Measurements from ENCODE around the gene COX15.
A peak's percentile ranks its signal among the peaks of the same experiment; 100 is the strongest.
"Not testable (repeated sequence)": the region's sequence is repeated elsewhere in the genome, so short reads cannot be mapped to it uniquely, and the experiment has no call there.

COX15 gene

DNA sequence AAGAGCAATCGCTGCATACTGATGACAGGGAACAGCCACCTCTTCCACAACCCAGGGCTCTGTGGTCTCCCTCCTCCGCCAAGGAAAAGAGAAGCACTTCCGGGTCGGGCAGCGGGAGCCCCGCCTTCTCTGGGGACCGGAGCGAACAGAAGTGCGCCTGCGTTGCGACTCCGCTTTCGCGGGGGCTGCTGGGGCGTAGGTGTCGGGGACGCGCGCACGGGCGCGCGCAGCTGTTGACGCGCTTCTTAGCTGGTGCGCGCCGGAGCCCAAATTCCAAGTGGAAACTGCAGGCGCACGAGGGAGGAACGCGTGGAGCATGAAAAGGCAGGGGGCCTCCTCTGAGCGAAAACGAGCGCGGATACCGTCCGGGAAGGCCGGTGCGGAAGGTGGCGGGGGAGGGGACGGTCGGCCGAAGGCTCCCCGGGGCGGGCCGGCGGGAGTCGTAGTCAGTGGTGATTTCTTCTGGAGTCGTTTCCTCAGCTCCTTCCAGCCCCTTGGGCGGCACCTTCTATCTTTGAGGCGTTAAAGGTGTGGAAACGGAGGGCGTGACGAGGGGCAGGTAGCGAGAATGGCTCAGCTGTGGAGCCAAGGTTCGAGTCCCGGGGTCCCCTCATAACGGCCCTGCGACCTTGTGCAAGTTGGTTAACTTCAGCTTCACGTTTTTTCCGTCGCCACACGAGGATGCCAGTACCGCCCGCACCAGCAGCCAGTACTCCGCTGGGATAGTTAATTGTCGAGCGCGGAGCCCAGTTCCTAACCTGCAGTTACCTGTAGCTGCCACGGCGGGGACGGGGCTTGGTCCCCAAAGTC, at the start of gene COX15, which contains the start of gene CUTC:
Gene COX15, minus strand, starts transcription at position 95 of the 810 bp plus-strand sequence. Its CDS starts 78 bp downstream, at position 17.
Gene CUTC, plus strand, starts transcription at position 202 of the 810 bp plus-strand sequence. Its CDS starts 115 bp downstream, at position 317.
- DNase-seq, result peak; percentile 79 to 90

DNA sequence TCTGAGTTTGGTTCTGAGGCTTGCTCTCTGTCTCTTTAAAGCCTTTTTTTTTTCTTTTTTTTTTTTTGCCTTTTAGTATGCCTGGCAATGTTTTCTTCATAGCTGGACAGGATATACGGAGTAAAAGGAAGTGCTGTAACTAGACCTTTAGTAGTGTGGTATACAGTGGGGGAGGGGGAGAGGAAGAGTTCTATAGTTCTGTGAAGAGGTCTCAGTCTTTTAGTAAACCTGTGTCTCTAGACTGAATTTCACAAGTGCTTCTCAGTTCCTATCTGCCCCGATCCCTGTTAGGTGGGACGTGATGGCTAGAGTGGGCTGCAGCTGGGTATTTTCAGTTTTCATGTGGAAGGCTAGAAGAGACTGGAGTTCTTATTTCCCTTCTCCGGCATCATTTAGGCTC, 47.4 kb upstream of the COX15 start:
- no peak for DNase-seq

DNA sequence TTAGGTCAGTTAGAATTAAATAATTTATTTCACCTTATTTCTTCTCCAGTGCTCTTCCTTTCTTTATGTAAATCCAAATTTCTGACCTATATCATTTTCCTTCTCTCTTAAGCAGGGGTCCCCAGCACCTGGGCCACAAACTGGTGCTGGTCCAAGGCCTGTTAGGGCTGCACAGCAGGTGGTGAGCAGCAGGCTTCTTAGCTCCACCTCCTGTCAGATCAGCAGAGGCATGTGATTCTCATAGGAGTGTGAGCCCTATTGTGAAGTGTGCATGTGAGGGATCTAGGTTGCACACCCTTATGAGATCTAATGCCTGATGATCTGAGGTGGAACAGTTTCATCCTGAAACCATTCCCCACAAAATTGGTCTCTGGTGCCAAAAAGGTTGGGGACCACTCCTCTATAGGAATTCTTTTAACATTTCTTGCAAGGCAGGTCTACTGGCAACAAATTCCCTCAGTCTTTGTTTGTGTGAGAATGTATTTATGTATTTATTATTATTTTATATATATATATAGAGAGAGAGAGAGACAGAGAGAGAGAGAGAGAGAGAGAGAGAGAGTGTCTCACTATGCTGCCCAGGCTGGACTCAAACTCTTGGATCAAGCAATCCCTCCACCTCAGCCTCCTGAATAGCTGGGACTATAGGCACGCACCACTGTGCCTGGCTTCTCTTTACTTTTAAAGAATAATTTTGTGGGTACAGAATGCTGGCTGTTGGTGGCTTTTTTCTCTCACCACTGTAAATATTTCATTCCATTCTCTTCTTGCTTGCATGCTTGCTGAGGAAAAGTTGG, 46.2 kb upstream of the COX15 start:
- DNase-seq, result no peak

DNA sequence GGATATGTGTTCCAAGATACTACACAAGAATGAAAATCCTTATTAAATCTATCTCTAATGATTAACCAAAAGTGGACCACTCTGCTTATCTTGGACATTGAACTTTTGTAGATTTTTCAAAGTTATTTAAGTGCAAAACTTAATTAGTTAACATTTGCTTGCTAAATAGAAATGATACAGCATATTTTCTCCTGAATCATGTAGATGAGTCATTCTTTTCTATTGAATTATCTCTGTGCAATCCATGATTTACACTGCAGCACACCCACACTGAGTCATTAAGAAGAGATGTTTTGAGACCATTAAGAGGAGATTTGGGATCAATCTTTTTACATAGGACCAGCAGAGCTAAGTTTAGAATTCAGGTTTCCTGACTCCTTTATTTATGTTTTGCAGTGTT, 43.9 kb upstream of the COX15 start:
- DNase-seq, result no peak

DNA sequence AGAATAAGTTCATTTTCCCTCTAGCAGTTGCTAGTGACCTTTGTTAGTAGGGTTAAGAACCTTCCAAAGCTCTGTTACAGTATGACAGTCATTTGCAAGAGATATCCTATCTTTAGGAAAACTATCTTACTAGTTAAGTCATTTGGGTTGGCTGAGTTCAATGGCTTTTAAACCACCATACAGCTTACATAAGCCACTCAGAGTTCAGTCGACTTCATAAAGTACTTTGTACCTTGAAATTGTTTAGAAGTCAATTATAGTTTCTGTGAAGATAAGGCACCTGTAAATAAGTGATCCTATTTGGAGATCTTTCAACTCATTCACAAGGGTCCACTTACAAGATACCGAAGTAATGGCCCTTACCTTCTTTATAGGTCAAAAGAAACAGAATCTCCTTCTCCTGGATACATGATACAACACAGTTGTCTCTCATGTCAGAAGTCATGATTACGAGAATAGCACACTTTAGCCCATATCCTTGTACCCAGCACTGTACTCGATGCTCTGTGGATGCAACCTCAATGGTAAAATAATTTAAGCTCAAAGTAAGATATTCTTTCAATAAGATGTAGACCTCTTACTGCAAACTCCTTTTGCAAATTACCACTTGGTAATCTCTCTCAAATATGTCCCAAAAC, 38.6 kb upstream of the COX15 start:
- no peak for DNase-seq

DNA sequence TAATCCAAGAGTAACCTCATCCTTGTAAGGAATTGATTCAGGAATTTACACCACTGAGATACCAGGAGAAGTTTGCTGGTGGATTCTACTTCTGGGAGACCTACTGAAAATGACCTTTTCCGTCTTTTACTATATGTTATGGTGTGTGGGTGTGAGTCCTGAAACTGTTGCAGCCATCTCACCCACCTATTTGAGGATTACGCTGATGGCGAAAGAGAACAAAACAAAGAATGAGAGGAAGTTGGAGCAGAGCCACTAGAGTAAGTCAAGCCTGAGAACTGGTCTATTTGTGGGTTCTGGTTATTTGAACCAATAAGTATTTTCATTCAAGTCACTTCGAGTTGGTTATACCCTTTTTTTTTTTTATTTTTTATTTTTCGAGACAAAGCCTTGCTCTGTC, 37.8 kb upstream of the COX15 start:
- DNase-seq, result no peak

DNA sequence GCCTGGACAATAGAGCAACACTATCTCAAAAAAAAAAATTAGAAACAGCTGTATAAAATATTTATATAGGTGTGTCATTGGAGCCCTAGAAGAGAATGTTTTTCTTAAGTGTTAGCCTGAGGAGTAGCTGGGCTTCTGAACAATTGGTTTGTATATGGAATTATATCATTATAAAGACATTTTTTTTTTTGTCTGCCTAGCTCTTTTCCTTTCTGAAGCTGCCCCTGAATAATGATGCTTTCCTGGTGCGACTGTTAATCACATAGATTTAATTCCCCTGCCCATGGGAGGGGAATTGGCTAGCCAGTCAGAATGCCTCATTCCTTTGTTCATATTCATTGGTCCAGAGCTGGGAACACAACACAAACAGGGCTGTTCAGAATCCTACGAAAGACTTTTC, 36.6 kb upstream of the COX15 start:
- DNase-seq, result no peak

DNA sequence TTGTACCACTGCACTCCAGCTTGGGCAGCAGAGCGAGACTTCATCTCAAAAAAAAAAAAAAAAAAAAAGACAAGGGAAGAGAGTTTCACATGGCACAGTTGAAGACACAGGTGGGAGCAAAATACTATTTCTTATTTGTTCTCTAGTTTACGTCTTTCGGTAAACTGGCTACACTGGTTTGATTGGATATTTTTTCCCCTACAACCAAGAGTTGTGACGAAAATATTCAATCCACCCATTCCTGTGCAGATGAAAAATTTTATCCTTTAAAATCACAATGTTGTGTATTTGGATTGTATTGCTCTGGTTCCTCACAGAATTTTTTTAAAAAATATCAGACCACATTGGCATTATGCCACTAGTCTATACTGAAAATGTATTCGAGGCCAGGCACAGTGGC, 36.0 kb upstream of the COX15 start:
- DNase-seq, result no peak

DNA sequence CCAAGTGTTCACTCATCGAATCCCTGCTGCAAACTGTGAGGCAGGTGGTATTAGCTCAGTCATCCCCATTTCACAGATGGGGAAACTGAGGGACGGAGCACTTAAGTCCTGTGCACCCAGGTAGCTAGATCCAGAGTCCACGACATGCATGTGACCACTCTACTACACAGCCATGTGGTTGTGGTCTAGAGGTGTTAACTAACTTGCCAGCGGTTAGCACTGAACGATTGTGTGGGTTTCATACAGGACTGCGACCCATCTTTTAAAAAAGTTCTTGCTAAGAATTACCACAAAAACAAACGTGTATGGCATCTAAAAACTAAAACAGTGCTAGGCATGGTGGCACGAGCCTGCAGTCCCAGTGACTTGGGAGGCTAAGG, 34.4 kb upstream of the COX15 start:
- DNase-seq, result no peak

DNA sequence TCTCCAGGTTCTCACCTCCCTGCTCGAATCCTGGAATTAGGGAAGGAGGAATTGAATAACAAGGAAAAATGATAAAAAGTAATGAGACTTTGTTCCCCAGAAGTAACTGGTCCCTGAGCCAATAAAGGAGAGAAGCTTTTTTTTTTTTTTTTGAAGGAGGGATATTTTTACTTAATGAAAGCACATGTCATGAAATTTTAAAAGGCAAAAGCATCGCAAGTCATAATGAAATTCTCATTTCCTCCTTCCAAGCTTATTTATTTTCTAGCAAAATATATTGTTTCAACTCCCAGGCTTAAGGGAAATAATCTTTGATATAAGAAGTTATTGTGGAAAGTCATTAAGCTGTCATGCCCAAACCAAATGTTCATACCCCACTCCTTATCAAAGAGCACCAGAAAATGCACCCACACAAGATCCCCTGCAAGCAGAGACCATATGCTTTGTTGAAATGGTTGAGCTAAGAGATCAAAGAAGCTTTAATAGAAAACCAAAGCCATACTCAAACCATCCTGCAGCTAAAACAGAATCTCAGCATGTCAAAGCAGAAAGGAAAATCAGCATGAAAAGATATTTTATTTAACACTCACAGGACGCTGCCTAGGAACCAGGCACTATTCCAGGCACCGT, 33.9 kb upstream of the COX15 start:
- no peak for DNase-seq

DNA sequence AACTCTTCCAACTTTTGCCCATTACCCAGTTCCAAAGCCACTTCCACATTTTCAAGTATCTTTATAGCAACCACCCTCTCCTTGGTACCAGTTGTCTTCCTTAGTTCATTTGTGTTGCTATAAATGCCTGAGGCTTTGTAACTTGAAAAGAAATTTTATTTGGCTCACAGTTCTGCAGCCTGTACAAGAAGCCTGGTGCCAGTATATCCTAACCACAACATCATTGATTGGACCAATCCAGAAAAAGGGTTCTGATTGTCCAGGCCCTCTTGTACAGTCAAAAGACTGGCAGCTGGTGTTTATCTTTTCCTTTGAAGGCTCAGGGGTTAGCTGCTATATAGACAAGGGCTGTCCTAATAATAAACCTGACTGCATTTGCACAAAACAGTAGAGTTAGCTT, 29.4 kb upstream of the COX15 start:
- DNase-seq, result no peak

DNA sequence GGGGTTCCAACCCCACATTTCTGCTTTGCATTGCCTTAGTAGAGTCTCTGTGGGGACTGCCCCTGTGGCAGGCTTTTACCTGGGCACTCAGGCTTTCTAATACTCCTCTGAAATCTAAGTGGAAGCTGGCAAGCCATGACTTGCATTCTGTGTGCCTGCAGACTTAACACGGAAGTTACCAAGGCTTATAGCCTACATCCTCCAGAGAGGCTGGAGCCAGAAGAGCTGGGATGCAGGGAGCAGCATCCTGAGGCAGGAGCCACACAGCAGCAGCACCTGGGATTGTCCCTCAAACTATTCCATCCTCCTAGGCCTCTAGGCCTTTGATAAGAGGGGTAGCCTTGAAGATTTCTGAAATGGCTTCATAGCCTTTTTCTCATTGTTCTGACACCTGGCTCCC, 28.4 kb upstream of the COX15 start:
- no peak for DNase-seq

DNA sequence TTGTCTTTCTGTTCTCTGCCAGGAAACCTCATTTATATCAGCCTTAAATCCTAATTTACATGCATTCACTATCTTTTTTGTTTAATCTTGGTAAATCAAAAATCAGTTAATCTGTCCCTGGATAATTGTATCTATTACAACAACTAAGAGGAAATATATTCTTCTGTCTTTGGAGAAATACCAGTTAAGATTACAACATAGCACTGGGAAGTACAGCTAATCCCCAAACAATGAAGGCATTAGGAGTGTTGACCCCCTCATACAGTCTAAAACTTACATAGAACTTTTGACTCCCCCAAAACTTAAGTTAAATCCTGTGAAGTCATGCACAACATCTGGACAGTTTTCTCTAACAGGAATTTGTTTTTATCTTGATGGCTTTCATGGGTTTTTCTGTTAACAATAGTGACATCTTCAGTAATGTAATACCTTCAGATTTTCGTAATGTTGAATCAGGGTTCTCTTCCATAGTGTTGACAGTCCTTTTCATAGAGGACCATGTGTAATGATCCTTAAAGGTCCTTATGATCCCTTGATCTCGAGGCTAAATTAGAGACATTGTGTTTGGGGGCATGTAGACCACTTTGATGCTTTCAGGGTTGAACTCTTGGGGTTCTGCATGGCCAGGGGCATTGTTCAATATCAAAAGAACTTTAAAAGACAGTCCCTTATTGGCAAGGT, 26.4 kb upstream of the COX15 start:
- DNase-seq, result no peak

DNA sequence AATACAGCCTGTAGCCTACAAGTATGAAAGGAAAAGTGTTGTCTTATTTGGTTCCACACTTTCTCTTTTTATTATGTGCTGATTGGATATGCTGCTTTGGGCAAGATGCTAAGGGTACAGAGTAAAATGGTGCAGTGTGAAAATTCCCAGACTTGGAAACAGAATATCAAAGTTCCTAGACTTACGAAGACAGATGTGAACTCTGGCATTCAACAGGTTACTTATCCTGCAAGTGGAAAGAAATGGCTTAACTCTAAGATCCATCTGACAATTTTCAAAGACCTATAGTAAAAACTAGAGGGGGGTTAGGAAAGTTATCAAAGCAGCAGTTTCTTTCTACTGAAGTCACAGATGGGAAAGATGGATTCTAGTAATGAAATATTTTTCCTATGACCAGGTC, 24.2 kb upstream of the COX15 start:
- DNase-seq, result no peak

DNA sequence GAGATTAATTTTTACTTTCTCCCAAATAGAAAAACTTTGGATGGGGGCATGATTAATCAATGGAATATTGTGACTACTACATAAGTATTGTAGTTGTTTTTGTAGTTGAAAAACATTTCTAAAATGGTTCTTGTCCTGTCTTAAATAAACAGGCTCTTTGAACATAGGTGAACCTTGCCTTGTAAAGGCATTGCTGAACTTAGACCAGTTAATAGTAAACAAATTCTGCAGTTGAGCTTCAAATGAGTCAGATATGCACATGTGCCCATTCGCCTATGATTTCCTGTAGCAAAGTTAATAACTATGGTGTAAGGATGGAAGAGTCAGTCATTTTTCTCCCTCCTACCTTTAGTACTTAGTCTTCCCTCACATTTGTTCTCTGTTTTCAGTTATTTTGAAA, 22.7 kb upstream of the COX15 start:
- no peak for DNase-seq

DNA sequence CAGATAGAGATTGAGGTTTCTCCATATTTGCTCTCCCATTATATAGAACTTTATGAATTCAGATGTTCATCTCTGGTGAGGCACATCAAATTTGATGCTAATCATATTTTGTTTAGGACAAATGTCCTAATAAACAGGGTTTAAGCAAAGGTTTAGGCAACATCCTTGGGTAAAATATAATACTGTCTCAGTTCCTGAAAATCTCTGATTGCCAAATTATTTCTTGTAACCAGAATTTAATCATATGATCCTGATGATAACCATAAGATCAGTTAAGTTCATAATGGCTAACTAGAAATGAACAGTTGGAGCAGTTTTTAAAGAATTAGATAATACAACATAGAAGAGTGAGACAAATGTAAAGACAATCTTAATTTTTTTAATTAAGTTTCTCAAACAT, 18.7 kb upstream of the COX15 start:
- DNase-seq, result no peak

DNA sequence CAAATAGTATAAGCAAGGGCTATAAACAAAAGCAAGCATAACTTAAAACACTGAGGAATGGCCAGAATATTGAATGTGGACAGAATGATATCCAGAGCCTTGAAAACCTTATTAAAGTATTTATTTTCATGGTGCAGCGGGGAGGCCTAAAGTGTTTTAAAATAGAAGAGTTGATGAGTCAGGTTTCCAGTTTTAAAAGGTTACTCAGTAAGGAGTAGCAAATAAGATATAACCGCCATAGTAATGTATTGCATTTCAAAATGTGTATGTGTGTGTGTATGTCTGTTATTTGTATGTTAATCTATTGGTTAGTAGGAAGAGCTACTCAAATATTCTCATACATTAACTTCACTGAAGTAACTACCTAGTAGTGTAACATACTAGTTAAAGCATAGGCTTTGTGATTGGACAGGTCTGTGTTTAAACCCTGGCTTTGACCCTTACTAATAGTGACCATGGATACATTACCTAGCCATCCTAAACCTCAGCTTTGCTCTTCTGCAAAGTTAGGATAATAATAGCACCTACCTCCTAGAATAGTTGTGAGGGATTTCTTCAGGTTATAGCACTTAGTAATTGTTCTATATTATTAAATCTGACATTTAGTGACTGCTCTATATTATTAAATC, 17.0 kb upstream of the COX15 start:
- no peak for DNase-seq

DNA sequence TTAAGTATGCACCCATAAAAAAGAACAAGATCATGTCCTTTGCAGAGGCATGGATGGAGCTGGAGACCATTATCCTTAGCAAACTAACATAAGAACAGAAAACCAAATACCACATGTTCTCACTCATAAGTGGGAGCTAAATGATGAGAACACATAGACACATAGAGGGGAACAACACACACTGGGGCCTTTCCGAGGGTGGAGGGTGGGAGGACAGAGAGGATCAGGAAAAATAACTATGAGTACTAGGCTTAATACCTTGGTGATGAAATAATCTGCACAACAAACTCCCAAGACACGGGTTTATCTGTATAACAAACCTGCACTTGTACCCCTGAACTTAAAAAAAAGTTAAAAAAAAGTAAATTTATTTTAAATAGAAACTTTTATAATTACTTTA, 14.2 kb upstream of the COX15 start:
- not testable (repeated sequence) for DNase-seq

DNA sequence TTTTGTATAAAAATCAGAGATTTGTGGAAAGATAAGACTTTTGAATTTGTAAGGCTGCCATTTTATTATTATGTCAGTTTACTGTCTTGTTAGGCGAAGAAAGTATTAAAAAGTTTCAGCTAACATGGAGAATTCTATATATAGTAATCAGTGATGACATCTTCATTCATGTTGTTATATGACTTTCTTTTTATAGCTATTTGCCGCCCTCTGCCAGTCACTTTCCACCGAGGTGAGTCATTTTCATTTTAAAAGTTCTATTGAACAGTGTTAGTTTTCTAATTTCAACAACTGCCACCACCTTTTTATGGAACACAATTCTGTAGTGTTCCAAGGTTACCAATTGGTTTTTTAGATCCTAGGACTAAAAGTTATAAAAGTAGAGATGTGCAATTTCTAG, 11.9 kb upstream of the COX15 start:
- DNase-seq, result no peak

DNA sequence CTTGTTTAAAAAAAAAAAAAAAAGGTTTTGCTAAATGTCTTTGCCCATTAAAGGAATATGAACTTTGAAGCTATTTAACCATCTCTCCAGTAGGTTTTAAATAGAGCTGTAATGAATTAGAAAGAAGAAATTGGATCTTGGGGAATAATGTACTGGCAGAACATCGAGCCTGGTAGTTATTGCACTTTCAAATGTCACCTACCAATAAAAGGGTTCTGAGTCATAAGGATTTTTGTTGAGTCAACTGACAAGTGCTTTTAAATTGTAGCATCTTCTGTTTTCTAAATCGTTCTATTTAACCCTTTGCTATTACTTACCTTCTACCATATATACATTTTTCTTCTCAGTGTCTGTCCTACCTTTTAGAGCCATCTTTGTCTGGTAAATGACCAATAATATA, 10.8 kb upstream of the COX15 start:
- DNase-seq, result no peak

DNA sequence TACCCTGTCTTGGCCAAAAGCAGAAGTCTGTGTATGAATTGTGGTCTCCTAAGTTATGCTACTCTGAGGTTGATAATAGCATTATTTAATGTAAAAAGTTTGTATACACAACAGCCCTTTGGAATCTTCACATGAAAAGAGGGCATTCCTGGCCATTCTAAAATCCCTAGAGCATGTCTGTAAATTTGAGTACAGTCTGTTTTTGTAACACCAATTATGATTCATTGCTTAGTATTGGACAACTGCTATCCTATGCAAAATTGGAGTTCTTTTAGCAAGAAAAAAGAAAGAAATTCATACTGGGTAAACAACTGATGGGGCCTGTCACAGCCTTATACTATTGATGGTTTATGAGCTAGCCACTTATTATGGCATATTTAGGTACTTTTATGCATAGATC, 10.3 kb upstream of the COX15 start:
- DNase-seq, result no peak

DNA sequence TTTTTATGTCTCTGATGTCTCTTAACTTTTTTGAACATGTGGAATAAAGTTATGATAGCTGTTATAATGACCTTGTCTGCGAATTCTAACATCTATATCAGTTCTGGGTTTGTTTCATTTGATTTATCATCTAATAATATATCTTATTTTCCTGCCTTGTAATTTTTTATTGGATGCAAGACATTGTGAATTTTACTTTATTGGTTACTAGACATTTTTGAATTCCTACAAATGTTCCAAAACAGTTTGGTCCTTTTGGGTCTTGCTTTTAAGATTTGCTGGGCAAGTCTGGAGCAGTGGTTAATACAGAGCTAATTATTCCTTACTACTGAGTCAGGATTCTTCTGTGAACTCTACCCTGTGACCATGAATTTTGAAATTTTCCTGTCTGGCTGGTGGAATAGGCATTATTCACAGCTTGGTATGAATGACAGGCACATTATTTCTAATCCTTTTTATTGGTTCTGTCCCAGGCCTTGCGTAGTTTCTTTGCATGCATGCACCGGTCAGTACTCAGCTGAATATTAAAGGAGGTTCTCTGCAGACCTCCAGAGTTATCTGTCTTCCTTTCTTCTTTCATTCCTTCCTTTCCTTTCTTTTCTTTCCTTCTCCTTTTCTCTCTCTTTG, 9.1 kb upstream of the COX15 start:
- no peak for DNase-seq

Measured in NCI-H187 (cell line).